HepG2 (cell line): ENCODE data around the gene SPTY2D1. TPM values are rescaled to one million over a fixed set of nuclear protein-coding genes. Genes with fewer than 3 reads are reported as not detected.

ENCODE experiments used
- ATAC-seq: fragments of 200-7000 bp; cut with Tn5 transposase; 3 replicates; pipeline ENCODE4 v1.9.1; 2020; ENCODE audit warnings: mild to moderate bottlenecking, moderate library complexity
- BruUV-seq: library from RNA; stranded (reverse); fragments of 400-500 nt; replicated peaks from 2 replicates; lab custom pipeline; 2021; lab: Mats Ljungman, UMichigan
- CTCF ChIA-PET: fragments of 300-600 bp; formaldehyde crosslinking; extraction: SDS; loops from one replicate; lab custom pipeline; 2021; ENCODE audit warnings: low total read pairs, inconsistent platforms, low intra/inter-chr PET ratio; lab: Yijun Ruan, JAX
- POLR2A ChIA-PET: fragments of 350-600 bp; sonication (Branson Sonifier 250); formaldehyde crosslinking; loops from one replicate; lab custom pipeline; 2020; ENCODE audit warnings: antibody characterized with exemption, inconsistent platforms; lab: Yijun Ruan, JAX
- DNase-seq: peaks from one replicate; pipeline ENCODE4 v3.0.0-alpha.2; 2015; ENCODE audit warnings: low spot score
- FAIRE-seq: peaks from 3 replicates; lab custom pipeline; 2011; peaks lifted over from hg19 to GRCh38; lab: Jason Lieb, UNC
- H2AFZ ChIP-seq: one replicate; pipeline ENCODE4 v1.6.1; 2011; ENCODE audit warnings: low read length, inconsistent platforms
- H3K27ac ChIP-seq: fragments of 300-600 bp; 3 replicates; pipeline ENCODE4 v1.8.0; 2011; ENCODE audit warnings: mixed run types, mild to moderate bottlenecking, mixed read lengths, low read length, inconsistent platforms; ENCODE audit not compliant: insufficient read depth; ENCODE audit errors: extremely low read length
- H3K27me3 ChIP-seq, 2 experiments: fragments of 200-600 bp in 1 of 2; 2 replicates in 1 of 2; 3 replicates in 1 of 2; pipeline versions ENCODE4 v1.6.0 to v1.8.0; 2011; ENCODE audit warnings: low read length in 2 of 2, mild to moderate bottlenecking in 2 of 2, moderate library complexity in 2 of 2, inconsistent platforms in 1 of 2; ENCODE audit not compliant: insufficient read depth in 2 of 2, control insufficient read depth in 1 of 2
- H3K36me3 ChIP-seq, 2 experiments: fragments of 200-600 bp in 1 of 2; replicated peaks in 1 of 2; 2 replicates in 1 of 2; 3 replicates in 1 of 2; pipeline versions ENCODE4 v1.5.1 to v1.8.0; 2011; ENCODE audit warnings: low read length in 2 of 2, inconsistent platforms in 1 of 2; ENCODE audit not compliant: insufficient read depth in 2 of 2, control insufficient read depth in 1 of 2
- H3K4me1 ChIP-seq: 2 replicates; pipeline ENCODE4 v1.5.1; 2012; ENCODE audit warnings: low read length, inconsistent platforms; ENCODE audit not compliant: insufficient read depth
- H3K4me2 ChIP-seq: 2 replicates; pipeline ENCODE4 v1.6.0; 2011; ENCODE audit warnings: low read depth, low read length, inconsistent platforms
- H3K4me3 ChIP-seq, 3 experiments: fragments of 200-600 bp in 1 of 3; sonication (generic), shearing (Covaris generic) in 1 of 3; replicated peaks in 1 of 3; 2 replicates each; pipeline ENCODE4 v1.5.1; 2011 to 2016; ENCODE audit warnings: low read length in 3 of 3, inconsistent platforms in 2 of 3, low read depth in 2 of 3, mild to moderate bottlenecking in 2 of 3, control low read depth in 1 of 3, mixed read lengths in 1 of 3; ENCODE audit not compliant: insufficient read depth in 1 of 3
- H3K79me2 ChIP-seq: one replicate; pipeline ENCODE4 v1.6.1; 2011; ENCODE audit warnings: low read length, inconsistent platforms; ENCODE audit not compliant: insufficient read depth
- H3K9ac ChIP-seq: 2 replicates; pipeline ENCODE4 v1.6.0; 2011; ENCODE audit warnings: mild to moderate bottlenecking, low read depth, low read length, inconsistent platforms; ENCODE audit not compliant: insufficient read depth
- H3K9me3 ChIP-seq: 2 replicates; pipeline ENCODE4 v1.5.1; 2012; ENCODE audit warnings: mild to moderate bottlenecking, low read length
- H4K20me1 ChIP-seq: 2 replicates; pipeline ENCODE4 v1.6.0; 2011; ENCODE audit warnings: inconsistent platforms, mild to moderate bottlenecking, low read length, moderate library complexity; ENCODE audit not compliant: insufficient read depth
- CSRNP1 ChIP-seq: sonication (generic); formaldehyde crosslinking; IDR thresholded peaks from 2 replicates; pipeline ENCODE4 v1.8.1; 2023; ENCODE audit warnings: mild to moderate bottlenecking, missing genetic modification reagents
- EEA1 ChIP-seq: sonication (generic); formaldehyde crosslinking; IDR thresholded peaks from 2 replicates; pipeline ENCODE4 v1.5.1; 2020; ENCODE audit warnings: mild to moderate bottlenecking, missing genetic modification reagents, borderline replicate concordance
- JUND ChIP-seq: sonication (generic); formaldehyde crosslinking; IDR thresholded peaks from 2 replicates; pipeline ENCODE4 v1.8.0; 2022; ENCODE audit warnings: mild to moderate bottlenecking, missing genetic modification reagents
- KAT2B ChIP-seq: fragments of 150-350 bp; IDR thresholded peaks from 2 replicates; pipeline ENCODE4 v1.6.1; 2014; ENCODE audit warnings: low read depth, low read length, borderline replicate concordance
- NFYC ChIP-seq: IDR thresholded peaks from 2 replicates; pipeline ENCODE4 v1.6.1; 2016; ENCODE audit warnings: missing genetic modification reagents, missing compliant biosample characterization
- PAX8 ChIP-seq: sonication (generic); formaldehyde crosslinking; IDR thresholded peaks from 2 replicates; pipeline ENCODE4 v1.8.0; 2022; ENCODE audit warnings: mild to moderate bottlenecking, missing genetic modification reagents, borderline replicate concordance
- PAXIP1 ChIP-seq: sonication (generic); formaldehyde crosslinking; conservative IDR thresholded peaks from 2 replicates; pipeline ENCODE4 v1.4.0; 2020; ENCODE audit warnings: mild to moderate bottlenecking, missing genetic modification reagents, moderate library complexity
- TEAD3 ChIP-seq: optimal IDR thresholded peaks from 2 replicates; pipeline ENCODE3; 2016; ENCODE audit warnings: borderline replicate concordance
- ZFAT ChIP-seq: sonication (generic); formaldehyde crosslinking; conservative IDR thresholded peaks from 2 replicates; pipeline ENCODE4 v1.8.1; 2023; ENCODE audit warnings: missing genetic modification reagents, inconsistent platforms
- ZNF18 ChIP-seq: sonication (generic); formaldehyde crosslinking; IDR thresholded peaks from 2 replicates; pipeline ENCODE4 v1.8.0; 2022; ENCODE audit warnings: mild to moderate bottlenecking, missing genetic modification reagents; ENCODE audit not compliant: insufficient replicate concordance
- ZNF264 ChIP-seq: sonication (generic); formaldehyde crosslinking; IDR thresholded peaks from 2 replicates; pipeline ENCODE4 v1.4.0; 2020; ENCODE audit warnings: missing genetic modification reagents
- ZNF460 ChIP-seq: sonication (generic); formaldehyde crosslinking; IDR thresholded peaks from 2 replicates; pipeline ENCODE4 v1.5.1; 2020; ENCODE audit warnings: missing genetic modification reagents, mild to moderate bottlenecking, borderline replicate concordance
- ZNF605 ChIP-seq: sonication (generic); formaldehyde crosslinking; IDR thresholded peaks from 2 replicates; pipeline ENCODE4 v1.8.0; 2022; ENCODE audit warnings: mild to moderate bottlenecking, missing genetic modification reagents
- ZNF616 ChIP-seq: sonication (generic); formaldehyde crosslinking; IDR thresholded peaks from 2 replicates; pipeline ENCODE4 v1.5.0; 2020; ENCODE audit warnings: low read depth, mild to moderate bottlenecking, missing genetic modification reagents
- ZNF644 ChIP-seq: IDR thresholded peaks from 2 replicates; pipeline ENCODE4 v1.6.1; 2016; ENCODE audit warnings: low read depth
- WGBS: methylation state at CpG from one replicate; pipeline ENCODE4 v1.1.6; 2017; ENCODE audit warnings: low lambda C conversion rate; 5-methylcytosine and 5-hydroxymethylcytosine counted together
- in situ Hi-C: cut with HindIII; loops from 2 replicates; pipeline ENCODE4 v1.10.0; 2017; ENCODE audit warnings: low pct_unique_long_range_greater_than_20kb; ENCODE audit not compliant: extremely low pct_ligation_motif_present
- intact Hi-C: fragments of 100-400 bp; cut with micrococcal nuclease; formaldehyde crosslinking; loops from one replicate; pipeline ENCODE4 v1.10.0; 2022; ENCODE audit not compliant: unreplicated experiment
- polyA plus RNA-seq, 8 experiments: library from polyadenylated mRNA; depleted of rRNA in 3 of 8; stranded (reverse) in 7 of 8; unstranded in 1 of 8; fragments of >200 nt; fragmentation: Illumina TruSeq in 4 of 8; extraction: Trizol in 4 of 8; gene quantifications; 2 replicates each; pipeline versions ENCODE4 v1.2.1 to v1.2.3, GENCODE V29; 2011 to 2016; ENCODE audit warnings: low read depth in 4 of 8, missing spikeins in 1 of 8, mixed read lengths in 1 of 8; ENCODE audit not compliant: insufficient read depth in 1 of 8
- total RNA-seq, 5 experiments: library from RNA; depleted of rRNA; stranded (reverse); fragments of >200 nt; fragmentation: Illumina TruSeq; extraction: Trizol; gene quantifications; 2 replicates each; pipeline ENCODE4 v1.2.3, GENCODE V29; 2016; ENCODE audit warnings: low read depth in 1 of 5
- TF ChIP-seq, protein P1 (sequence below): conservative IDR thresholded peaks from 2 replicates; pipeline ENCODE4 v1.6.1; 2018; ENCODE audit warnings: missing genetic modification reagents

Gene SPTY2D1
- total and polyA plus RNA-seq, 2 of the 13 experiments (the other 11 are each of a cell fraction or from before 2014, with no cell fraction given), result 6.9 to 14.8 TPM

GRCh38 chr11:18578975-18579598, 55.1 kb downstream of the SPTY2D1 start:
- in situ Hi-C loops, result no loop called here
- ATAC-seq (peak; percentile 98), FAIRE-seq (peak; percentile 4), DNase-seq (peak; percentile 93)
- Histone ChIP-seq H3K27me3 (no peaks in the 10 kb centered on the region), H3K4me3 (peak overlapping the region; percentile 17 to 27 (median 24); a peak in 3 of 6 replicates), H3K4me2 (peak overlapping the region; percentile 67), H4K20me1 (no peaks in the 10 kb centered on the region), H3K4me1 (peaks cover 66% of the 10 kb centered on the region), H3K9ac (peak overlapping the region; percentile 42; the same call in 1 of the 2 replicates), H3K9me3 (no peaks in the 10 kb centered on the region), H3K36me3 (no peaks in the 10 kb centered on the region; a peak in 2 of 5 replicates), H2AFZ (no peak overlapping the region), H3K27ac (peak overlapping the region; percentile 79), H3K79me2 (no peaks in the 10 kb centered on the region)
- WGBS, result 28% methylated on average over 14 of the region's 14 CpGs
- POLR2A ChIA-PET, result interaction anchor here (0.8 to 2.2 kb wide), 5 partner anchors 9 to 185 kb away, joined by 3 to 18 read pairs (median 11); partner anchors contain the start of genes LDHA, SPTY2D1, TSG101 and UEVLD
- CTCF ChIA-PET, result no interaction called here
- intact Hi-C loops, result loop anchor here (1.0 kb wide), 1 partner anchor 9 kb away; the partner anchor contains the start of gene UEVLD
- no TSS peak for BruUV-seq
- TF ChIP-seq PAXIP1 (peak; percentile 63), ZNF460 (CRISPR knock-in tag) (peak; percentile 100), PAX8 (no peak), JUND (CRISPR knock-in tag) (no peak), ZNF264 (CRISPR knock-in tag) (0 out of 2 replicates have a peak, but pooled peaks have one; percentile 26), NFYC (CRISPR knock-in tag) (no peak), ZFAT (CRISPR knock-in tag) (no peak), KAT2B (no peak), ZNF18 (CRISPR knock-in tag) (no peak), CSRNP1 (peak; percentile 76; the same call in 1 of the 2 replicates), ZNF605 (CRISPR knock-in tag) (peak; percentile 57; the same call in 1 of the 2 replicates), EEA1 (CRISPR knock-in tag) (no peak), ZNF644 (peak; percentile 37; the same call in 1 of the 2 replicates), TEAD3 (peak; percentile 62), ZNF616 (no peak)
- TF ChIP-seq, protein P1, sequence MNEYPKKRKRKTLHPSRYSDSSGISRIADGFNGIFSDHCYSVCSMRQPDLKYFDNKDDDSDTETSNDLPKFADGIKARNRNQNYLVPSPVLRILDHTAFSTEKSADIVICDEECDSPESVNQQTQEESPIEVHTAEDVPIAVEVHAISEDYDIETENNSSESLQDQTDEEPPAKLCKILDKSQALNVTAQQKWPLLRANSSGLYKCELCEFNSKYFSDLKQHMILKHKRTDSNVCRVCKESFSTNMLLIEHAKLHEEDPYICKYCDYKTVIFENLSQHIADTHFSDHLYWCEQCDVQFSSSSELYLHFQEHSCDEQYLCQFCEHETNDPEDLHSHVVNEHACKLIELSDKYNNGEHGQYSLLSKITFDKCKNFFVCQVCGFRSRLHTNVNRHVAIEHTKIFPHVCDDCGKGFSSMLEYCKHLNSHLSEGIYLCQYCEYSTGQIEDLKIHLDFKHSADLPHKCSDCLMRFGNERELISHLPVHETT (CRISPR knock-in tag), result no peak
